Caco-2 (cell line): ENCODE data around the gene RFX2. TPM values are rescaled to one million over a fixed set of nuclear protein-coding genes. Genes with fewer than 3 reads are reported as not detected.

Experiments used
- BruUV-seq: library from RNA; stranded (reverse); fragments of 400-500 nt; replicated peaks from 2 replicates; lab custom pipeline; 2021; lab: Mats Ljungman, UMichigan
- CTCF ChIA-PET: fragments of 300-600 bp; sonication (Branson Sonifier 250); formaldehyde crosslinking; loops from one replicate; lab custom pipeline; 2022; ENCODE audit warnings: antibody characterized with exemption; lab: Charles Lee
- POLR2A ChIA-PET: fragments of 300-600 bp; sonication (Branson Sonifier 250); formaldehyde crosslinking; loops from one replicate; lab custom pipeline; 2022; ENCODE audit warnings: antibody characterized with exemption; lab: Charles Lee
- DNase-seq, 2 experiments: peaks; one replicate each; pipeline versions ENCODE4 v3.0.0 to v3.0.0-alpha.2; 2020 to 2022
- H3K27me3 ChIP-seq: replicated peaks from 2 replicates; pipeline ENCODE4 v1.6.0; 2011; ENCODE audit warnings: low read length; ENCODE audit not compliant: control insufficient read depth, insufficient read depth
- H3K36me3 ChIP-seq: 2 replicates; pipeline ENCODE4 v1.5.1; 2011; ENCODE audit warnings: low read length; ENCODE audit not compliant: control insufficient read depth, insufficient read depth
- H3K4me1 ChIP-seq: fragments of 250-450 bp; sonication (Bioruptor Pico); 2 replicates; pipeline ENCODE4 v1.5.1; 2020; ENCODE audit warnings: mild to moderate bottlenecking
- H3K4me3 ChIP-seq: 2 replicates; pipeline ENCODE4 v1.5.1; 2011; ENCODE audit warnings: low read depth, mild to moderate bottlenecking, control low read depth, low read length
- H3K9me3 ChIP-seq: fragments of 250-450 bp; sonication (Bioruptor Pico); 2 replicates; pipeline ENCODE4 v1.5.1; 2020; ENCODE audit warnings: mild to moderate bottlenecking, moderate library complexity
- H3K27ac Mint-ChIP-seq: one replicate; pipeline ENCODE4 v1.8.0; 2022; ENCODE audit warnings: mixed read lengths; ENCODE audit not compliant: unreplicated experiment
- H3K27me3 Mint-ChIP-seq: one replicate; pipeline ENCODE4 v1.8.0; 2022; ENCODE audit warnings: mixed read lengths; ENCODE audit not compliant: insufficient read depth, unreplicated experiment
- H3K36me3 Mint-ChIP-seq: one replicate; pipeline ENCODE4 v1.8.0; 2022; ENCODE audit warnings: mild to moderate bottlenecking, mixed read lengths; ENCODE audit not compliant: insufficient read depth, unreplicated experiment
- H3K4me1 Mint-ChIP-seq: one replicate; pipeline ENCODE4 v1.8.0; 2022; ENCODE audit warnings: low read depth, mixed read lengths; ENCODE audit not compliant: unreplicated experiment
- H3K4me3 Mint-ChIP-seq: one replicate; pipeline ENCODE4 v1.8.0; 2022; ENCODE audit warnings: mild to moderate bottlenecking, moderate library complexity, mixed read lengths; ENCODE audit not compliant: unreplicated experiment
- H3K9me3 Mint-ChIP-seq: one replicate; pipeline ENCODE4 v1.8.0; 2022; ENCODE audit warnings: mixed read lengths; ENCODE audit not compliant: unreplicated experiment
- intact Hi-C: fragments of 100-400 bp; cut with micrococcal nuclease; formaldehyde crosslinking; loops from one replicate; pipeline ENCODE4 v1.10.0; 2022; ENCODE audit not compliant: unreplicated experiment
- total RNA-seq: library from RNA; stranded (reverse); gene quantifications from 2 replicates; pipeline ENCODE4 v1.2.3, GENCODE V29; 2022
- TF ChIP-seq, protein P1 (sequence below), 2 experiments: fragments of 200-600 bp in 1 of 2; IDR thresholded peaks; 1 replicate in 1 of 2; 2 replicates in 1 of 2; pipeline versions ENCODE4 v1.5.1 to v1.8.0; 2011 to 2022; ENCODE audit warnings: antibody characterized with exemption in 1 of 2, control low read depth in 1 of 2, inconsistent platforms in 1 of 2, low read depth in 1 of 2, low read length in 1 of 2, mild to moderate bottlenecking in 1 of 2, moderate library complexity in 1 of 2; ENCODE audit not compliant: insufficient read depth in 1 of 2, severe bottlenecking in 1 of 2, unreplicated experiment in 1 of 2

The RFX2 gene
- total RNA-seq, 1 experiment from 2014 or later: 9.3 TPM

DNA sequence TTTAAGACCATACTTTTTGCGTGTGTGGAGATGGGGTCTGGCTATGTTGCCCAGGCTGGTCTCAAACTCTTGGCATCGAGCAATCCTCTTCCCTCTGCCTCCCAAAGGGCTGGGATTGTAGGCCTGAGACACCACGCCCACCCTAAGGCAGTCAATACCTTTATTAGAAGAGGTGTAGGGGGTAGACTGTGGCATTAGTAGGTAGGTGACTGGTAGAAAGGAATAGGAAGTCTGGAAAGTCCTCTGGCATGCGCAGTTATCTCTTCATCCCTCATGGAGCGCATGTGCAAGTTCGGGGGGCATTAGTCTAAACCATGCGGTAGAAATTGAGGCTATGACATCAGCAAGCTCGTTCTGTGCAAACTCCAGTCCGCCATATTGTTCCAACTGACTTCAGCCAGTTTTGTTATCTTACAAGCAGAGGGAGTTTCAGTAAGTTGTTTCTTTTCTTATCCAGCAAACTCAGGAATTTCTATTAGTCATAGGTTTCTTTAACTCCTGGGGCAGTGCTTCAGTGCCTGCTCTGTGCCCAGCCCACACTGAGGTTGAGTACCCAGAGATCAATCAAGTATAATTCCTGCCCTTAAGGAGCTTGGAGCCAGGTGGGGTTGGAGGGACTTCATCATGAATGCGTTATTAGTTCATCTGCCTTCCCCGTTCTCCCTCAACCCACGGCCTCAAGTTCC lies 125.1 kb downstream of the RFX2 start:
- no peak for DNase-seq
- Mint-ChIP-seq H3K27me3 (no peaks in the 10 kb centered on the region), H3K9me3 (no peaks in the 10 kb centered on the region), H3K36me3 (no peaks in the 10 kb centered on the region), H3K4me3 (no peak overlapping the region), H3K4me1 (peaks cover 15% of the 10 kb centered on the region), H3K27ac (no peak overlapping the region)
- no TSS peak for BruUV-seq
- Histone ChIP-seq H3K4me1 (peaks cover 7% of the 10 kb centered on the region), H3K27me3 (no peaks in the 10 kb centered on the region), H3K4me3 (no peak overlapping the region), H3K36me3 (no peaks in the 10 kb centered on the region), H3K9me3 (no peaks in the 10 kb centered on the region)
- ChIA-PET POLR2A (no interaction called here), CTCF (interaction anchor here (1.0 to 2.1 kb wide), 3 partner anchors 17 to 63 kb away, joined by 3 to 7 read pairs (median 6); no protein-coding TSS in a partner anchor)
- TF ChIP-seq, protein P1, sequence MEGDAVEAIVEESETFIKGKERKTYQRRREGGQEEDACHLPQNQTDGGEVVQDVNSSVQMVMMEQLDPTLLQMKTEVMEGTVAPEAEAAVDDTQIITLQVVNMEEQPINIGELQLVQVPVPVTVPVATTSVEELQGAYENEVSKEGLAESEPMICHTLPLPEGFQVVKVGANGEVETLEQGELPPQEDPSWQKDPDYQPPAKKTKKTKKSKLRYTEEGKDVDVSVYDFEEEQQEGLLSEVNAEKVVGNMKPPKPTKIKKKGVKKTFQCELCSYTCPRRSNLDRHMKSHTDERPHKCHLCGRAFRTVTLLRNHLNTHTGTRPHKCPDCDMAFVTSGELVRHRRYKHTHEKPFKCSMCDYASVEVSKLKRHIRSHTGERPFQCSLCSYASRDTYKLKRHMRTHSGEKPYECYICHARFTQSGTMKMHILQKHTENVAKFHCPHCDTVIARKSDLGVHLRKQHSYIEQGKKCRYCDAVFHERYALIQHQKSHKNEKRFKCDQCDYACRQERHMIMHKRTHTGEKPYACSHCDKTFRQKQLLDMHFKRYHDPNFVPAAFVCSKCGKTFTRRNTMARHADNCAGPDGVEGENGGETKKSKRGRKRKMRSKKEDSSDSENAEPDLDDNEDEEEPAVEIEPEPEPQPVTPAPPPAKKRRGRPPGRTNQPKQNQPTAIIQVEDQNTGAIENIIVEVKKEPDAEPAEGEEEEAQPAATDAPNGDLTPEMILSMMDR (IDR thresholded peaks at IDR 0.05; ENCODE audit: insufficient read depth in 1 of 2, low read depth in 1 of 2, low read length in 1 of 2, severe bottlenecking in 1 of 2, unreplicated experiment in 1 of 2): no peak
- intact Hi-C loops: no loop called here

DNA sequence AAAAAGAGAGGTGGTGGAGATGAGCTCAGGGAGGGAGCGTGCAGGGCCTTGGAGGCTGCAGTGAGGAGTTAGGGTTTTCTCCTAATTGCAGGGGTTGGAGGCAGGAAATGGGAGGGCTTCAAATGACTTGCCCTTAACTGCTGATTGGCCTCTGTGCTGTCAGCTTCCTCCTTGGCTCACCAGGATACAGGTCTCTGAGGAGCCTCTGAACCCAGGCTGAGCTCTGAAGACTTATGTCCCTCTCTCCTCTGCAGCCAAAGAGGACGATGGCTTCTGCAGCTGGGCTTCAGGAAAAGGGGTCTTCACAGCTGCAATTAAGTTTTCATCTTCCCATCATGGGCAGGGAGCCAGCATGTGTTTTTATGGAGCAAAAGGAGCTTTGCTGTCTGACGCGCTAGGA lies 125.7 kb downstream of the RFX2 start:
- H3K27me3 ChIP-seq: no peaks in the 10 kb centered on the region
- H3K9me3 ChIP-seq: no peaks in the 10 kb centered on the region
- no peak overlapping the region for H3K27ac Mint-ChIP-seq
- peaks cover 15% of the 10 kb centered on the region for H3K4me1 Mint-ChIP-seq
- CTCF ChIA-PET: interaction anchor here (1.0 to 2.1 kb wide), 3 partner anchors 17 to 64 kb away, joined by 3 to 7 read pairs (median 6); no protein-coding TSS in a partner anchor
- no TSS peak for BruUV-seq
- TF ChIP-seq, protein P1 (IDR thresholded peaks at IDR 0.05; ENCODE audit: insufficient read depth in 1 of 2, low read depth in 1 of 2, low read length in 1 of 2, severe bottlenecking in 1 of 2, unreplicated experiment in 1 of 2): no peak
- no peaks in the 10 kb centered on the region for H3K36me3 ChIP-seq
- H3K36me3 Mint-ChIP-seq: no peaks in the 10 kb centered on the region
- no peak overlapping the region for H3K4me3 ChIP-seq
- intact Hi-C loops: no loop called here
- H3K4me3 Mint-ChIP-seq: no peak overlapping the region
- DNase-seq: no peak
- peaks cover 7% of the 10 kb centered on the region for H3K4me1 ChIP-seq
- H3K27me3 Mint-ChIP-seq: no peaks in the 10 kb centered on the region
- no peaks in the 10 kb centered on the region for H3K9me3 Mint-ChIP-seq
- POLR2A ChIA-PET: no interaction called here

- Mint-ChIP-seq H3K27me3 (no peaks in the 10 kb centered on the region), H3K9me3 (no peaks in the 10 kb centered on the region), H3K4me3 (no peak overlapping the region), H3K27ac (no peak overlapping the region), H3K36me3 (peaks cover 4% of the 10 kb centered on the region), H3K4me1 (peaks cover 12% of the 10 kb centered on the region)
- POLR2A ChIA-PET: no interaction called here
- no peaks in the 10 kb centered on the region for H3K27me3 ChIP-seq
- peaks cover 7% of the 10 kb centered on the region for H3K4me1 ChIP-seq
- no TSS peak for BruUV-seq
- no peak overlapping the region for H3K4me3 ChIP-seq
- intact Hi-C loops: no loop called here
- DNase-seq: no peak
- TF ChIP-seq, protein P1 (IDR thresholded peaks at IDR 0.05; ENCODE audit: insufficient read depth in 1 of 2, low read depth in 1 of 2, low read length in 1 of 2, severe bottlenecking in 1 of 2, unreplicated experiment in 1 of 2): no peak
- CTCF ChIA-PET: interaction anchor here (2.1 kb wide), 1 partner anchor 16 kb away, joined by 7 read pairs; no protein-coding TSS in a partner anchor
- H3K9me3 ChIP-seq: no peaks in the 10 kb centered on the region
- H3K36me3 ChIP-seq: no peaks in the 10 kb centered on the region
Measured at GRCh38 chr19:5983367-5983955, 126.8 kb downstream of the RFX2 start.
